ENCODE results near the gene COPB2.

The COPB2 gene

DNA sequence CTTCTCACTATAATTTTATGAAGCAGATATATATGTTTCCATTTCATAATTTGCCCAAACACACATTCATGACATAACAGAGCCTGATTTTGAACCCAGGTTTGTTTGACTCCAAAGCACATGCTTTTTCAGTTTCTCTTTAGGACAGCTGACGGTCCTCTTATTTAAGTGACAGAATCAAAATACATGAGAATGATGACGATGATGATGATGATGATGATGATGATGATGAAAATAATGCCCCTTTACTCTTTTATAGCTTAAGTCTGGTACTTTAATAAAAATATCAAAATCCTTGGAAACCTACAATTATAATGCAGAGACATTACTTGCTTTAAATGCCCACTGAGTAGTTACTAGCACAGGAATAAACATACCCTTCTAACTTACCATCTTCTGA is 15.3 kb downstream of the COPB2 start:
- no peak for TF ChIP-seq ZFX (IDR thresholded peaks at IDR 0.05; ENCODE audit: borderline replicate concordance)
- TF ChIP-seq, protein P1, sequence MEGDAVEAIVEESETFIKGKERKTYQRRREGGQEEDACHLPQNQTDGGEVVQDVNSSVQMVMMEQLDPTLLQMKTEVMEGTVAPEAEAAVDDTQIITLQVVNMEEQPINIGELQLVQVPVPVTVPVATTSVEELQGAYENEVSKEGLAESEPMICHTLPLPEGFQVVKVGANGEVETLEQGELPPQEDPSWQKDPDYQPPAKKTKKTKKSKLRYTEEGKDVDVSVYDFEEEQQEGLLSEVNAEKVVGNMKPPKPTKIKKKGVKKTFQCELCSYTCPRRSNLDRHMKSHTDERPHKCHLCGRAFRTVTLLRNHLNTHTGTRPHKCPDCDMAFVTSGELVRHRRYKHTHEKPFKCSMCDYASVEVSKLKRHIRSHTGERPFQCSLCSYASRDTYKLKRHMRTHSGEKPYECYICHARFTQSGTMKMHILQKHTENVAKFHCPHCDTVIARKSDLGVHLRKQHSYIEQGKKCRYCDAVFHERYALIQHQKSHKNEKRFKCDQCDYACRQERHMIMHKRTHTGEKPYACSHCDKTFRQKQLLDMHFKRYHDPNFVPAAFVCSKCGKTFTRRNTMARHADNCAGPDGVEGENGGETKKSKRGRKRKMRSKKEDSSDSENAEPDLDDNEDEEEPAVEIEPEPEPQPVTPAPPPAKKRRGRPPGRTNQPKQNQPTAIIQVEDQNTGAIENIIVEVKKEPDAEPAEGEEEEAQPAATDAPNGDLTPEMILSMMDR (IDR thresholded peaks at IDR 0.05) = no peak
- H3K27ac ChIP-seq = no peak overlapping the region

DNA sequence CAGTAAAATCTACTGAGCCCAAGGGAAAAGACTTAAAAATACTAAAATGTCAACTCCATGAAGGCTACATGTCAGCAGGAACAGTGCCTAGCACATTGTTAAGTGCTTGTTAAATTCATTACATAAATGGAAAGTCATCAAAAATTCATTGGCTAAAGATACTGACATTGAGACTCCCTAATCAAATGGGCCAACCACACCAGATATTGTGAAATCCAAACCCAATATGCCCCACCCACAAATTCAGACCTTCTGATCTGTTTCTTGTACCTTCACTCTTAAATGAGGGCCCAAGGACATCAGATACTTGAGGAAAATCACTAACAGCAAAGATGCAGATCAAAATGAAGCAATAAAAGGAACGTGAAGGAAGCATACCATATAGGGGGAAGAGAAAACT is 24.9 kb downstream of the COPB2 start:
- TF ChIP-seq, protein P1 (IDR thresholded peaks at IDR 0.05) = no peak
- no peak for TF ChIP-seq ZFX (IDR thresholded peaks at IDR 0.05; ENCODE audit: borderline replicate concordance)
- H3K27ac ChIP-seq = no peak overlapping the region

DNA sequence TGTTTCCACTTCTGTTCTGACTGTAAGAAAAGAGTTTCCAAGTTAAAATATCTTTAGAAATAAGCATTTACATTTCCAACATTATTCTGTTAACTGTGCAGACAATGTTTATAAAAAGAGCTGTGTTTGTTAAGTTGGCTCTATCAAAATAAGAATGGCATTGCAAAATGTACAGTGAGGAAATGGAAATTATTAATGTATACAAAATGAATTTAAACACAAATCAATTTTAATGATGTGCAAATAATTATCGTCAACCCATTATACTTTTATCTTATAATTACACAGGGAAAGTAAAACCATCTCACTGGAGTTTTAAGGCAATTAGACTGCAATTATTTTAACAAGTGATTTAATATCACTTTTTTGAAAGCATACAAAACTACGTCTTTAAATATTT is 28.2 kb downstream of the COPB2 start:
- no peak overlapping the region for H3K27ac ChIP-seq
- TF ChIP-seq, protein P1 (IDR thresholded peaks at IDR 0.05) = no peak
- TF ChIP-seq ZFX (IDR thresholded peaks at IDR 0.05; ENCODE audit: borderline replicate concordance) = no peak

DNA sequence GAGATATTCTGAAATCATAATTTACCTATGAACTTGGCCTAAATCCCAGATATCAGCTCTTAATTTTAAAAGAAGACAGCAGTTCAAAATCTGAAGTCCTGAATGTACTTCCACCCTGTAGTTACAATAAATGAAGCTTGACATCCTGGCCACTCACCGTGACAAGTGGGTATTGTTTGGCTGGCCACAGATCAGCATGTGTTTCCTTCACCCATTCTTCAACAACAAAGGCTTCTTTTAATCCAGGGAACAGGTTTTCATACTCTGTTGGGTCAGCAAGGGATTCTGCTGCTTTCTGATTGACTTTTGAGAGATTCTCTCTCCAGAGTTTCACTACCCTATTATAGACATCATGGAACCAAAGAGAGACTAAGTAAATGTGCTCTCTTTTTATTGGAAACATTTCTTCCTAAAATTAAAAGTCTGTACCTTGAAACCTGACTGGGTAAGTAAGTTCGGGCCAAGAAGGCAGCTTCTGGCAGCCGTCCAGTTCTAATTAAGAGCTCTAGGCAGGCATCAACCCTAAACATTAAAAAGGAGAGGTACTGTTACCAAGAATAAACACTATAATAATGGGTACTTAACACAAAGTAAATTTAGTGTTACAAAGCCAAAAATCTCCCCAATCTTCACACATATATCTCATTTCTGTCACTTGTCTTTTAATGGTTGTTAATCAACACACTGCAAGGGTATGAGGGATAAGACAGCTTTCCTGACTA is 30.4 kb downstream of the COPB2 start:
- H3K27ac ChIP-seq = no peak overlapping the region
- TF ChIP-seq, protein P1 (IDR thresholded peaks at IDR 0.05) = no peak
- no peak for TF ChIP-seq ZFX (IDR thresholded peaks at IDR 0.05; ENCODE audit: borderline replicate concordance)

DNA sequence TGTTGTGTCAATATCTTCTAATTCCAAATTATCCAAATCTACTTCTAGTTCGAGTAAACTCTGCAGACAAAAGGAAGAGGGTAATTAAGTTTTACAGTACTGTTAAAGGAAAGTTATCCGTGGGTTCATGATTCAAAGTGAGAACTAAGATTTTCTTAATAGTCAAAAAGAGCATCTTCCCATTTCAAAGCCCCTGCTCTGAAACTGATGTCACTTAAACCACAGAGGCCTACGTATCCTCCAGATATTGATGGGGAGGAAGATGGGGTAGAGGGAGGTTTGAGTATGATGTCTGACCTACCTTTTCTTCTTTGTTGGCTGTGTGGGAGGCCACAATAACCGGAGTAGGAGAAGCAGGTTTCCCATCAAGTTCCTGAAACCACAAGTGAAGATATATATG is 31.5 kb downstream of the COPB2 start:
- no peak overlapping the region for H3K27ac ChIP-seq
- TF ChIP-seq ZFX (IDR thresholded peaks at IDR 0.05; ENCODE audit: borderline replicate concordance) = no peak
- TF ChIP-seq, protein P1 (IDR thresholded peaks at IDR 0.05) = no peak

DNA sequence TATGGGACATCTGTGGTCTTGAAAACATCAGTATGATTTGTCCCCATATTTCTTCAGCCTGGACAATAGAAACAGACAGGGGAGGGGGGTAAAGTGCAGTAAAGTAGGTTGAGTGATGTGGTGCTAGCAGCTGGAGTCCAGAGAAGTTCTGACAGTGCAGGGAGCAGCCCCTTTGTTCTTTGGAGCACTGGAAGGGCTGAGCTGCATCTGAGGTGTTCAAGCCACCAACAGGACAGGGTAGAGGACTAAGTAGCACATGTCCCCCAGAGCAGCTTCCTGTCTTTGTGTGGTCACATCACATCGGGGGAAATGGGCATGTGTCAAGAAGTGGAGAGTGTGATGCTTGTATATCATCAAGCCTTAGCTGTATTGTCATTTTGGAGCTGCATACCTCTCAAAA is 33.6 kb downstream of the COPB2 start:
- TF ChIP-seq, protein P1 (IDR thresholded peaks at IDR 0.05) = no peak
- TF ChIP-seq ZFX (IDR thresholded peaks at IDR 0.05; ENCODE audit: borderline replicate concordance) = no peak
- H3K27ac ChIP-seq = no peak overlapping the region

DNA sequence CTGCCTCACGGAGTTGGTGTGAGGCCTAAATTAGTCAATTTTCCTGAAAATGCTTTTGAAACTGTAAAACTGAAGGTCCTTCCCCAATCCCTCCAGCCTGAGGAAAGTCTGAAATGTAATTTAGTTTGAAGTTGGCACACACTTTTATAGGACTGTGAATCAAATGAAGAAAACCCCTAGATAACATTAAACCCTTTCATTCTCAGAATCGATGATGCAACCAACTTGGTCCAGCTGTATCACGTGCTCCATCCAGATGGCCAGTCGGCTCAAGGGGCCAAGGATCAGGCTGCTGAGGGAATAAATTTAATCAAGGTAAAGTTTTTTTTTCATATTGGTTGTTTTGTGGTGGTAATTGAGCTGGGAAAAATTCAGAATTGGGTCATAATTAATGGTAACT is 34.0 kb downstream of the COPB2 start:
- TF ChIP-seq, protein P1 (IDR thresholded peaks at IDR 0.05) = no peak
- TF ChIP-seq ZFX (IDR thresholded peaks at IDR 0.05; ENCODE audit: borderline replicate concordance) = no peak
- no peak overlapping the region for H3K27ac ChIP-seq
